CD4-positive, alpha-beta T cell treated with Interleukin-15 for 1 hour (primary cell): Measurements from ENCODE around the gene VSTM5.
"Not testable (repeated sequence)": the region's sequence is repeated elsewhere in the genome, so short reads cannot be mapped to it uniquely, and the experiment has no call there.

ENCODE experiments used
- DNase-seq: peaks from one replicate; pipeline ENCODE4 v3.0.0-alpha.2; 2020

The VSTM5 gene

DNA sequence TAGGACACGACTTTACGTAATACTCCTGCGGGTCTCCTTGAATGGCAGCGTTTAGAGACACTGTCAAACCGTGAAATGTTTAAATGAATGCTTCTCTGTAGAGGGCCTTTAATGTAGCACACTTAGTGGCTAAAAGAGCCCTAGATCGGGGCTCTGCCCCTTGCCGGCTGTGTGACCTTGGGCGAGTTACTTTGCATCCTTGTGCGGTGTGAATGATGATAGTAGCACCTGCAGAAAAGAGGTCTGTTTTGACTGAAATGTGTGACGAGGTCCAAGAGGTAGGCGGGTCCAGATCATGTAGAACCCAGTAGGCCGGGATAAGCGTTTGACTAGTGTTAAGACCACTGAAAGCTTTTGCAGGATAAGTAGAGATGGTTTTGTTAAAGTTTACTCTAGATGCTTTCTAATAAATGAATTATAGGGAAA is 65.5 kb downstream of the VSTM5 start:
- no peak for DNase-seq

GRCh38 chr11:93784145-93784934 is 66.1 kb downstream of the VSTM5 start, which contains the start of gene MED17:
Gene MED17, plus strand, starts transcription at chr11:93784282. Its CDS starts 232 bp downstream, at chr11:93784514.
- DNase-seq: peak; percentile 87

- no peak for DNase-seq
Measured at GRCh38 chr11:93783765-93784144, 66.7 kb downstream of the VSTM5 start.

DNA sequence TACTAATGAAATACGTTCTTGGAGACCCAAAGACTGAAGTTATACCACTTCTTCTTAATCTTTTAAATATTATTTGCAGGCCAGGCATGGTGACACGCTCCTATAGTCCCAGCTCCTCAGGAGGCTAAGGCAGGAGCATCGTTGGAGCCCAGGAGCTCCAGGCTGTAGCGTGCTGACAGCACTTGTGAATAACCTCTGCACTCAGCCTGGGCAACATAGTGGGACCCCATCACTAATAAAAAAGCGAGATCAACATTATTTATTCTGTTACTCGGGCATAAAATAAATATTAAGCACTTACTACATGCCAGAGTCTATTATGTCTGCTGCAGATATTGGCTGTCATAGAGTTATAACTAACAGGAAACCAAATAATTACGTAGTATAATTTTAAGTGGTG is 67.1 kb downstream of the VSTM5 start:
- DNase-seq: no peak

GRCh38 chr11:93775289-93775688 is 75.1 kb downstream of the VSTM5 start:
- no peak for DNase-seq

DNA sequence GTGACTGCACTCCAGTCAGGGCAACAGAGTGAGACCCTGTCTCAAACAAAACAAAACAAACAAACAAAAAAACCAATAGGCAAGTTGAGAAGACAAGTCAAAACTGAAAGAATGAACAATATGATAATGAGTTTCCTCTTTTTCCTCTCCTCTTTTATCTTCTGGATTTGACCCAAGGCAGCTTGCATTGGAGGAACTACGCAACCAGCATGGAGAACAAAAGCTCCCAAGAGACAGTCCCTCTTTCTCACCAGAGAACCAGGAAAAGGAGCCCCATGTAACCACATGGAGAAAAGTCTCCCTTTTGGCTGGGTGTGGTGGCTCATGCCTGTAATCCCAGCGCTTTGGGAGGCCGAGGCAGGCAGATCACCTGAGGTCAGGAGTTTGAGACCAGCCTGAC is 75.9 kb downstream of the VSTM5 start:
- DNase-seq: not testable (repeated sequence)

DNA sequence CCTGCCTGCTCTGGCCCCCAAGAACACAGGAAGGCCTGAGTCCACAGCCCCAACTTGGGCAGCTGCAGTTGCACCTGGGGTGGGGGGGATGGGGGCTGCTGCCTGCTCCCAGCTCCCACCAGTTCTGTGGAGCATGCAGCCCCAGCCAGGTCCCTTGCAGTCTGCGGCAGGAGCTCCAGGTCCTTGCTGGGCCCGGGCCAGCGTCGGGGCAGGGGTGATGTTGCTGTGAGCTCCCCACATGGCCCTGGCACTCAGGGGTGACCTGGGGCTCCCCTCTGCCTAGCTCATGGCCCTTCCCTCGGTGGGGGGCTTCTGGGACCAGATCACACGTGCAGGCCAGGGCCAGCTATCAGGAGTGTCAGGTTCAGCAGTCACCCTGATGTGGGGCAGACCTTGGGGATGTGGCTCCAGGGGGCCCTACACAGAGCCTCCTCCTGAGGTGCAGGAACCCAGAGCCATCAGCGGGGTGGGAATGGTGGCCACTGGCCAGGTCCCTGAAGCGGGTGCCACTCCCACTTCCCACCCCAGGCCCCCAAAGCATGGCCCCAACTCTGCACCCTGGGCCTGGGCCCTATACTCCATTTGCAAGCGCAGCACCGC is 76.7 kb downstream of the VSTM5 start:
- DNase-seq: no peak

DNA sequence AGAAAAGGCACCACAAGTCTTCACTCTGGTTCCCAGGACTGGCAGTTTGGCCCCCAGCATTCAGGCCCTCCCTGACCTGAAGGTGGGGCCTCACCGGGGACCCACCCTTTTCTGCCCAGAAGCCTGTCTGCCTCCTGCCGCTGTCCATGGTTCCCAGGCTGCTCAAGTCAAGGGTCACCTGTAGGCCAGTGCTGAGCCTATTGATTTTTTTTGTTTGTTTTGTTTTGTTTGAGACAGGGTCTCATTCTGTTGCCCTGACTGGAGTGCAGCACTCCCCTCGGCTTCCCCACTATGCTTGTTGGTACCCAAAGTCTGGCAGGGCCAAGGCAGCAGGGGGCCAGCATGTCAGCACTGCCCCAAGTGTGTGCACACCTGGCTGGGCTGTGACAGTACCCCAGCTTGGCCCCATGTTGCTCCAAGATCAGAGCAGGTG is 77.4 kb downstream of the VSTM5 start:
- DNase-seq: no peak

DNA sequence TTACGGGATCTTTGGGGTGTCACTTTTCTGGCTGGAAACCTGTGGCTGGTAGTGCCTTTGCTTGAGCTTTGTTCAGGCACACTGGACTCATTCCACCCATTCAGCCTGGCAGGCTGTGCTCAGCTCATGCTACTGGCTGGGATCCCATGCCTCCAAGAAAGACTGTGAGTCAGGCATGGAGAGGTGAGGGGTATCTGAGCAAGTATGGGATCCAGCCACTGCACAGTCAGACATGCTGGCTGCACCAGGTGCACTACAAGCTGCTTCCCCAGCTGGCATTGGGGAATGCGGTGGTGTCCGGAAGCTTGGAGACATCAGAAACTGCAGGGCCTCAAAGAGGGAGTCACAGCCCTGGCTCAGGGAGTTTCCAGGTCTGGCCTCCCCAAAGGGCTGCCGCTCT is 78.3 kb downstream of the VSTM5 start:
- DNase-seq: no peak

DNA sequence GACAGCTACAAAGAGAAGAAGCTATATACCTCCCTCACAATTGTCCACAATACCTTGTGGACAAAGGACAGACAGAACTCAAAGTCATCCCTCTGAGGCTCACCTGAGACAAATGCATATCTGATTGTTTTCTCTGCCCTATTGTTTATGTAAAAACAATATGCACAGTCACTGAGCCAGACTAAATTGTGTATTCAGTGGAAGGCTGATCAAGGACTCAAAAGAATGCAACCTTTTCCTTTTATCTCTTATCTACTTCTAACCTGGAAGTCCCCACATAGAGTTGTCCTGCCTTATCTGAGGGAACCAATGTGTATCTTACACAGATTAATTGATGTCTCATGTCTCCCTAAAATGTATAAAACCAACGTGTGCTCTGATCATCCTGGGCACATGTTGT is 80.3 kb downstream of the VSTM5 start:
- no peak for DNase-seq
